ENCODE data around the gene POLE4.

- TF ChIP-seq POLR2A (IDR thresholded peaks at IDR 0.05) (no peak), CTCF (IDR thresholded peaks at IDR 0.05) (no peak)
These were observed 52.1 kb downstream of the POLE4 start for GRCh38 chr2:75010571-75010970.
